ENCODE results near the gene NRM. TPM values are rescaled to one million over a fixed set of nuclear protein-coding genes. Genes with fewer than 3 reads are reported as not detected.
A peak's percentile ranks its signal among the peaks of the same experiment; 100 is the strongest.

NRM gene, protein sequence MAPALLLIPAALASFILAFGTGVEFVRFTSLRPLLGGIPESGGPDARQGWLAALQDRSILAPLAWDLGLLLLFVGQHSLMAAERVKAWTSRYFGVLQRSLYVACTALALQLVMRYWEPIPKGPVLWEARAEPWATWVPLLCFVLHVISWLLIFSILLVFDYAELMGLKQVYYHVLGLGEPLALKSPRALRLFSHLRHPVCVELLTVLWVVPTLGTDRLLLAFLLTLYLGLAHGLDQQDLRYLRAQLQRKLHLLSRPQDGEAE
- total RNA-seq, result 1 to 10 TPM; 1.6 to 7.1 (median 3.1) TPM
- polyA plus RNA-seq, result 10 to 100 TPM; 10.4 to 11.6 TPM
- long read RNA-seq, donor 1, result 0 reads
- long read RNA-seq, donor 2, partial matches to known transcripts, result 0 of 1 reads
- long read RNA-seq, donor 2, other reads (novel, unspliced or antisense), result 0 of 1 reads
- long read RNA-seq, donor 3, partial matches to known transcripts, result 1 of 4 reads
- long read RNA-seq, donor 3, other reads (novel, unspliced or antisense), result 0 of 4 reads

DNA sequence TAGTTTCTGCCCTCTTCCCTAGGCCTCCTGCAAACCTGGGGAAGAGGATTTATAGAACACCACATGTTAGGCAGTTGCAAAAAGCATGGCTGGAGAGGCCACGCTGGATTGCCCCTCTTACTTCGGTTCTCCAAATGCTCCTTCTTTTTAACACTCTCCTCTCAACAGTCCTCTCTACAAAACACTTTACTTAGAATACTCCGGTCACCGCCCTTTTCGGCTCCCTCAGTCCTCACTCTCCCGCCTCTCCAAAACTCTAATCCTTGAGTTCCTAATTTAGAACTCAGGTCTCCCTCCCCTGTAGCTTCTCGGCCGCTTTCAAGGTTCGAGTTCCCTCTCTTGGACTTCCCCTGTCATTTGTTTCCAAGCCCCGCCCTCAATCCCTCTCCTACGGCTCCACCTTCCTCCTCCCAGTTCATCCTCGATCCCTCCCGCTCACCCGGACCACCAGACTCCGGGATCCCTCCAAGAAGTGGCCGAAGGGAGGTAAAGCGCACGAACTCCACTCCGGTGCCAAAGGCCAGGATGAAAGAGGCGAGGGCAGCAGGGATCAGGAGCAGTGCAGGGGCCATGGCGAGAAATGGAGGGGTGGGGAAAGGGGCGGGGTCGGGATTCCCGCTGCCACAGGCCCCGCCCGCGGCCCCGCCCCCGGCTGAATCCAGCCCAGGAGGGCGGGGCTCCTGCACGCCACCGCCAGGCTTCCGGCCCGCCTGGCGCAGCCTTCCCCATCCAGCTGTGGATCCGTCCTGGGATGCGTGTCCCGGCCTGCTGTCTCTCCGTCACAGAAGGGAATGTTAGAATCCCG lies at the start of gene NRM:
Gene NRM, minus strand, starts transcription at position 582 of the 805 bp plus-strand sequence. Its CDS starts 10 bp downstream, at position 572.
- TF ChIP-seq, protein P1, sequence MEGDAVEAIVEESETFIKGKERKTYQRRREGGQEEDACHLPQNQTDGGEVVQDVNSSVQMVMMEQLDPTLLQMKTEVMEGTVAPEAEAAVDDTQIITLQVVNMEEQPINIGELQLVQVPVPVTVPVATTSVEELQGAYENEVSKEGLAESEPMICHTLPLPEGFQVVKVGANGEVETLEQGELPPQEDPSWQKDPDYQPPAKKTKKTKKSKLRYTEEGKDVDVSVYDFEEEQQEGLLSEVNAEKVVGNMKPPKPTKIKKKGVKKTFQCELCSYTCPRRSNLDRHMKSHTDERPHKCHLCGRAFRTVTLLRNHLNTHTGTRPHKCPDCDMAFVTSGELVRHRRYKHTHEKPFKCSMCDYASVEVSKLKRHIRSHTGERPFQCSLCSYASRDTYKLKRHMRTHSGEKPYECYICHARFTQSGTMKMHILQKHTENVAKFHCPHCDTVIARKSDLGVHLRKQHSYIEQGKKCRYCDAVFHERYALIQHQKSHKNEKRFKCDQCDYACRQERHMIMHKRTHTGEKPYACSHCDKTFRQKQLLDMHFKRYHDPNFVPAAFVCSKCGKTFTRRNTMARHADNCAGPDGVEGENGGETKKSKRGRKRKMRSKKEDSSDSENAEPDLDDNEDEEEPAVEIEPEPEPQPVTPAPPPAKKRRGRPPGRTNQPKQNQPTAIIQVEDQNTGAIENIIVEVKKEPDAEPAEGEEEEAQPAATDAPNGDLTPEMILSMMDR (IDR thresholded peaks at IDR 0.05), result peak in 2 of 9 donors; percentile 3 to 21
- ATAC-seq (peak; percentile 64 to 75 (median 71)), DNase-seq (peak; percentile 92)
- H3K4me1 ChIP-seq, result peaks cover 10 to 44% (median 38%) of the 10 kb centered on the region in 9 donors
- peak within 1 kb of the TSS in 9 of 10 donors; percentile 72 to 100 (median 98) for H3K27ac ChIP-seq
- intact Hi-C loops (cut with DNase I), result loop anchor here in 4 of 10 donors (1.0 to 2.0 kb wide), 3 partner anchors 24 to 27 kb away; partner anchors contain the start of gene MDC1 (in 3 of the 4)
- H3K4me3 ChIP-seq, result peak within 1 kb of the TSS; percentile 20 to 68 (median 62)
- no peaks in the 10 kb centered on the region for H3K36me3 ChIP-seq
- 0% methylated on average over 40 of the region's 40 CpGs for WGBS, 2 donors
- H3K9me3 ChIP-seq, result no peaks in the 10 kb centered on the region
- H3K27me3 ChIP-seq, result no peaks in the 10 kb centered on the region

DNA sequence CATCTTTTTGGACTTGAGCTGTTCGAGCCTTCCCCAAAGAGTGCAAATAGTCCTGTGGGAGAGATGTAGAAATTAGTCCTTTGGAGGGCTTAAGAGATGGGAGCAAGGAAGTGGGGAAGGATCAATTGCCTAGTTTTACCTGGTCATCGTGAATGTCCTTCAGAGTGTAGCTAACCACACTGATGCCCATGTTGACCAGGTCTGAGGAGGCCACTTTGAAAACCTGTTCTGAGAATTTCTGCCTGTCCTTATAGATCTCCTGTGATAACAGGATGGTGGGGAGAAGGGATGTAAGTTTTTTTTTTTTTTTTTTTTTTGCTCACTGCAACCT lies 49.7 kb upstream of the NRM start:
- 89 to 92% methylated on average over 2 of the region's 2 CpGs for WGBS, 2 donors
- Histone ChIP-seq H3K27me3 (no peaks in the 10 kb centered on the region), H3K9me3 (no peaks in the 10 kb centered on the region), H3K36me3 (peaks cover 0 to 68% (median 42%) of the 10 kb centered on the region in 9 donors), H3K27ac (peak overlapping the region in 7 of 10 donors; percentile 91 to 100 (median 97)), H3K4me1 (peaks cover 11 to 76% (median 60%) of the 10 kb centered on the region in 9 donors), H3K4me3 (peak overlapping the region in 1 of 10 donors; percentile 92)
- no peak for ATAC-seq
- intact Hi-C loops (cut with DNase I), result loop anchor here in 9 of 10 donors (5.0 to 10.0 kb wide), 8 partner anchors 42 to 344 kb away; partner anchors contain the start of genes DDR1 (in 1 of the 9), MRPS18B (in 1 of the 9) and PPP1R10 (in 1 of the 9)
- TF ChIP-seq, protein P1 (IDR thresholded peaks at IDR 0.05), result no peak
- DNase-seq, result no peak

DNA sequence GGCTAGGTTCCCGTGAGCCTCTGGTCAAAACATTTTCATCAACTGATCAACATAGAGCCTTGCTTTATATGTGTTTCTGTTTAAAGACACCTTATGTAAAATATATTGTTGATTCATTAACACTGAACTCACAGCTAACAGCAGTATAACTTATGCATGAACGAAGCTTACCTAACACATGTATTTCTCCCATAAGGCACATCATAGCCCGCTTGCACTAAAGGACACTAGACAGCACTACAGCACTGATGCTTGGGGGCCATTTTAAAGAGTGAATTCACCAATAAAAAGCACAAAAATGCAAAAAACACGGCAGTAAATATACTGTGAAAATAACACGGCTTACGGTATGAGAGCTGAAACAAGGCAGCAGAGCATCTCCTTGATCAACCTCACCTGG lies 47.7 kb upstream of the NRM start:
- TF ChIP-seq, protein P1 (IDR thresholded peaks at IDR 0.05), result no peak
- Histone ChIP-seq H3K27me3 (no peaks in the 10 kb centered on the region), H3K27ac (peak overlapping the region in 3 of 10 donors; percentile 39 to 70 (median 60)), H3K9me3 (no peaks in the 10 kb centered on the region), H3K36me3 (peaks cover 0 to 85% (median 56%) of the 10 kb centered on the region in 9 donors), H3K4me3 (no peak overlapping the region), H3K4me1 (peaks cover 8 to 68% (median 60%) of the 10 kb centered on the region in 9 donors)
- whole genome bisulfite sequencing, 2 donors, result 88 to 90% methylated on average over 6 of the region's 6 CpGs
- intact Hi-C loops (cut with DNase I), result loop anchor here in 2 of 10 donors (10.0 kb wide), 2 partner anchors 86 to 146 kb away; partner anchors contain the start of gene DDR1 (in 1 of the 2)
- no peak for ATAC-seq
- DNase-seq, result no peak
